Measurements from ENCODE around the gene CD300LD.

DNA sequence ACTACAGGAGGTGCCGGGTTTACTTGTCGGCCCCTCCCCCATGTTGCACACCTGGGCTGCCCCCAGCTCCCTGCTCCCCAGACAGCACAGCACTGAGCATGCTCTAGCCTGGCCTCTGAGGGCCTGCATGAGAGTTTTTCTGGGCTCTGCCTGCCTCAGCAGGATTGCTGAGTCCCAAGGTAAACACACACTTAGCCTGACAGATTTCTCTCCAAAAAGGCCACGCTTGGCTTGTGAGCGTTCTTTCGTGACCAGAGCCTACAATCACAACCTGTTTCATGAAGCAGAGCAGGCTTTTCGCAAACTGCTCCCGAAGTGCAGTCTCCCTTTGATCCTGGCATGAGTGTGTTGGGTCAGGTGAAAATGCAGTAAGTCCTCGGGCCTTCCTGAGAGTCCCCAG, 41.2 kb upstream of the CD300LD start:
- TF ChIP-seq, protein P1, sequence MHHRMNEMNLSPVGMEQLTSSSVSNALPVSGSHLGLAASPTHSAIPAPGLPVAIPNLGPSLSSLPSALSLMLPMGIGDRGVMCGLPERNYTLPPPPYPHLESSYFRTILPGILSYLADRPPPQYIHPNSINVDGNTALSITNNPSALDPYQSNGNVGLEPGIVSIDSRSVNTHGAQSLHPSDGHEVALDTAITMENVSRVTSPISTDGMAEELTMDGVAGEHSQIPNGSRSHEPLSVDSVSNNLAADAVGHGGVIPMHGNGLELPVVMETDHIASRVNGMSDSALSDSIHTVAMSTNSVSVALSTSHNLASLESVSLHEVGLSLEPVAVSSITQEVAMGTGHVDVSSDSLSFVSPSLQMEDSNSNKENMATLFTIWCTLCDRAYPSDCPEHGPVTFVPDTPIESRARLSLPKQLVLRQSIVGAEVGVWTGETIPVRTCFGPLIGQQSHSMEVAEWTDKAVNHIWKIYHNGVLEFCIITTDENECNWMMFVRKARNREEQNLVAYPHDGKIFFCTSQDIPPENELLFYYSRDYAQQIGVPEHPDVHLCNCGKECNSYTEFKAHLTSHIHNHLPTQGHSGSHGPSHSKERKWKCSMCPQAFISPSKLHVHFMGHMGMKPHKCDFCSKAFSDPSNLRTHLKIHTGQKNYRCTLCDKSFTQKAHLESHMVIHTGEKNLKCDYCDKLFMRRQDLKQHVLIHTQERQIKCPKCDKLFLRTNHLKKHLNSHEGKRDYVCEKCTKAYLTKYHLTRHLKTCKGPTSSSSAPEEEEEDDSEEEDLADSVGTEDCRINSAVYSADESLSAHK (tag by site-specific recombination; IDR thresholded peaks at IDR 0.05) = no peak
- no peak for TF ChIP-seq ZNF10 (tag by site-specific recombination; IDR thresholded peaks at IDR 0.05)
- no peak for TF ChIP-seq ZNF24 (tag by site-specific recombination; IDR thresholded peaks at IDR 0.05)
- no peak for TF ChIP-seq ZNF114 (tag by site-specific recombination; IDR thresholded peaks at IDR 0.05)

Data from HEK293 (cell line).